Measurements from ENCODE around the gene RGS12.

DNA sequence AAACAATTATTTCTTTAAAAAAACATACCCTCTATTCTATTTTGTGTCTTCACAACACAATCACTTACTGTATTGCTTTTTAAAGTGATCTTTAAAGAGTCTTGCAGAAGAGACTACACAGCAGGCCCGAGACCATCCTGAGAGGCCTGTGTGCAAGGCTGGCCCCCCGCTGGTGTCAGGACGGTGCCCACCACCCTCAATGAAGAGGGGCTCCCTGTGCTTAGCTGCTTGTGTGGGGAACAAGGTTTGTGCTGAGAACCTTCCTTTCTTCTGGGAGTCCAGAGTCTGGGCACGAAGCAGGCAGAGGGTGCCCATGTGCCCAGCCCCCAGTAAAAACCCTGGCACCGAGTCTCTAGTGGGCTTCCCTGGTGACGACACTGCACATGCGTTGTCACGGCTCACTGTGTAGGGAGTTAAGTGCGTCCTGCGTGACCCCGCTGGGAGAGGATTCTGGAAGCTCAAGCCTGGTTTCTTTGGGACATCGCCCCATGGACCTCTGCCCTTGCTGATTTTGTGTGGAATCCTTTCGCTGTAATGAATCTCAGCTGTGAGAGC, 22.0 kb downstream of the RGS12 start:
- TF ChIP-seq, protein P1, sequence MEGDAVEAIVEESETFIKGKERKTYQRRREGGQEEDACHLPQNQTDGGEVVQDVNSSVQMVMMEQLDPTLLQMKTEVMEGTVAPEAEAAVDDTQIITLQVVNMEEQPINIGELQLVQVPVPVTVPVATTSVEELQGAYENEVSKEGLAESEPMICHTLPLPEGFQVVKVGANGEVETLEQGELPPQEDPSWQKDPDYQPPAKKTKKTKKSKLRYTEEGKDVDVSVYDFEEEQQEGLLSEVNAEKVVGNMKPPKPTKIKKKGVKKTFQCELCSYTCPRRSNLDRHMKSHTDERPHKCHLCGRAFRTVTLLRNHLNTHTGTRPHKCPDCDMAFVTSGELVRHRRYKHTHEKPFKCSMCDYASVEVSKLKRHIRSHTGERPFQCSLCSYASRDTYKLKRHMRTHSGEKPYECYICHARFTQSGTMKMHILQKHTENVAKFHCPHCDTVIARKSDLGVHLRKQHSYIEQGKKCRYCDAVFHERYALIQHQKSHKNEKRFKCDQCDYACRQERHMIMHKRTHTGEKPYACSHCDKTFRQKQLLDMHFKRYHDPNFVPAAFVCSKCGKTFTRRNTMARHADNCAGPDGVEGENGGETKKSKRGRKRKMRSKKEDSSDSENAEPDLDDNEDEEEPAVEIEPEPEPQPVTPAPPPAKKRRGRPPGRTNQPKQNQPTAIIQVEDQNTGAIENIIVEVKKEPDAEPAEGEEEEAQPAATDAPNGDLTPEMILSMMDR (IDR thresholded peaks at IDR 0.05) = no peak
- no peak for TF ChIP-seq ZFX (IDR thresholded peaks at IDR 0.05; ENCODE audit: borderline replicate concordance)
